Bronchial epithelial cell (primary cell): Measurements from ENCODE around the gene CISD2. TPM values are rescaled to one million over a fixed set of nuclear protein-coding genes. Genes with fewer than 3 reads are reported as not detected.

Experiments
- DNase-seq: peaks from one replicate; pipeline ENCODE4 v3.0.0-alpha.2; 2010; ENCODE audit warnings: low read depth
- FAIRE-seq: peaks from 2 replicates; lab custom pipeline; 2011; peaks lifted over from hg19 to GRCh38; lab: Jason Lieb, UNC
- H3K27me3 ChIP-seq: 2 replicates; pipeline ENCODE4 v1.5.1; 2011; ENCODE audit warnings: low read length; ENCODE audit not compliant: control insufficient read depth, insufficient read depth
- H3K36me3 ChIP-seq: 2 replicates; pipeline ENCODE4 v1.5.1; 2011; ENCODE audit warnings: low read length; ENCODE audit not compliant: control insufficient read depth, insufficient read depth
- H3K4me3 ChIP-seq: 2 replicates; pipeline ENCODE4 v1.5.1; 2011; ENCODE audit warnings: mild to moderate bottlenecking, low read depth, low read length, control low read depth
- total RNA-seq: library from RNA; depleted of rRNA; stranded (reverse); fragments of >200 nt; gene quantifications from 2 replicates; pipeline ENCODE4 v1.2.1, GENCODE V29; 2014
- TF ChIP-seq, protein P1 (sequence below): IDR thresholded peaks from 2 replicates; pipeline ENCODE4 v1.5.1; 2011; ENCODE audit warnings: mild to moderate bottlenecking, moderate library complexity, low read length, control low read depth, inconsistent platforms; ENCODE audit not compliant: insufficient read depth, severe bottlenecking

Gene CISD2
- total RNA-seq, 1 donor from 2014 or later: 24.0 TPM

DNA sequence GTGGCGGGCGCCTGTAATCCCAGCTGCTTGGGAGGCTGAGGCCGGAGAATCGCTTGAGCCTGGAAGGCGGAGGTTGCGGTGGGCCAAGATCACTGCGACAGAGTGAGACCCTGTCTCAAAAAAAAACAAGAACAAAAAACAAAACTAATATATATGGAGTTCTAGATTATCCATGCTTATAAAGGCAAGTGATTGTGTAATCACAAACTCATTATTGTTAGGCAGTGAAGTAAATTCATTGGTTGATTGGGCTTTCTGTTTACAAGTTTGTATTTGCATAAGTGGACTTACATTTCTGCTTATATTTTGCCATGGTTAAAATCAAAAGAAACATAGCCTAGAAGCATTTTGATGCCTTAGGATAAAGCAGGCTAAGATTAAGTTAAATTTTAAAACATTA is 39.0 kb upstream of the CISD2 start:
- DNase-seq: no peak
- TF ChIP-seq, protein P1, sequence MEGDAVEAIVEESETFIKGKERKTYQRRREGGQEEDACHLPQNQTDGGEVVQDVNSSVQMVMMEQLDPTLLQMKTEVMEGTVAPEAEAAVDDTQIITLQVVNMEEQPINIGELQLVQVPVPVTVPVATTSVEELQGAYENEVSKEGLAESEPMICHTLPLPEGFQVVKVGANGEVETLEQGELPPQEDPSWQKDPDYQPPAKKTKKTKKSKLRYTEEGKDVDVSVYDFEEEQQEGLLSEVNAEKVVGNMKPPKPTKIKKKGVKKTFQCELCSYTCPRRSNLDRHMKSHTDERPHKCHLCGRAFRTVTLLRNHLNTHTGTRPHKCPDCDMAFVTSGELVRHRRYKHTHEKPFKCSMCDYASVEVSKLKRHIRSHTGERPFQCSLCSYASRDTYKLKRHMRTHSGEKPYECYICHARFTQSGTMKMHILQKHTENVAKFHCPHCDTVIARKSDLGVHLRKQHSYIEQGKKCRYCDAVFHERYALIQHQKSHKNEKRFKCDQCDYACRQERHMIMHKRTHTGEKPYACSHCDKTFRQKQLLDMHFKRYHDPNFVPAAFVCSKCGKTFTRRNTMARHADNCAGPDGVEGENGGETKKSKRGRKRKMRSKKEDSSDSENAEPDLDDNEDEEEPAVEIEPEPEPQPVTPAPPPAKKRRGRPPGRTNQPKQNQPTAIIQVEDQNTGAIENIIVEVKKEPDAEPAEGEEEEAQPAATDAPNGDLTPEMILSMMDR: no peak
- no peaks in the 10 kb centered on the region for H3K27me3 ChIP-seq
- no peak overlapping the region for H3K4me3 ChIP-seq
- no peaks in the 10 kb centered on the region for H3K36me3 ChIP-seq
- no peak for FAIRE-seq

DNA sequence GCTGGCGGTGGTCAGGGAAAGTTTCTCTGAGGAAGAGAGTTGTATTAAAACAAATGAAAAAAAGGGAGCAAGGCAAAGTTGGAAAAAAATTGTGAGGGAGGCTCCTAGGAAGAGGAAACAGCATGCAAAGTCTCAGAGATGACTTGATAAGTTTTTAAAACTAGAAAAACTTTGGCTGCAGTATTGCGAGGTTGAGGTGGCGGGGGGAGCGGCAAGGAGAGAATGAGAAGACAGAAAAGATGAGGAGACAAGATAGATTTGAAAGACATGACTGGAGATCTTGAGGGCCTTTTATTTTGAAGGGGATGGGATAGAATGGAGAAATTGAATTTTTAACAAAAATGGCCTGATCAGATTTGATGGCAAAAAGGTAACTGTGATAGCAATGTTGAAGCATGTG is 36.7 kb upstream of the CISD2 start:
- Histone ChIP-seq H3K36me3 (no peaks in the 10 kb centered on the region), H3K27me3 (no peaks in the 10 kb centered on the region), H3K4me3 (no peak overlapping the region)
- TF ChIP-seq, protein P1: no peak
- DNase-seq (no peak), FAIRE-seq (no peak)

DNA sequence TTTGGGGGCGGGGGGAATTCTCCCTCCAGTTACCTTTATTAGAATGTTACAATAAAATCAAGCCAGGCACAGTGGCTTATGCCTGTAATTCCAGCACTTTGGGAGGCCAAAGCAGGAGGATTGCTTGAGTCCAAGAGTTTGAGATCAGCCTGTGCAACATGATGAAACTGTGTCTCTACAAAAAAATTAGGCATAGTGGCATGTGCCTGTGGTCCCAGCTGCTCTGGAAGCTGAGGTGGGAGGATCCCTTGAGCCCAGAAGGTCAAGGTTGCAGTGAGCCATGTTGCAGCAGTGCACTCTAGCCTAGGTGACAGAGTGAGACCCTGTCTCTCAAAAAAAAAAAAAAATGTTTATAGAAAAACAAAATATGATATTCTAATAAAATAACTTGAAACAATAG is 36.1 kb upstream of the CISD2 start:
- Histone ChIP-seq H3K36me3 (no peaks in the 10 kb centered on the region), H3K27me3 (no peaks in the 10 kb centered on the region), H3K4me3 (no peak overlapping the region)
- TF ChIP-seq, protein P1: no peak
- DNase-seq: no peak
- no peak for FAIRE-seq

DNA sequence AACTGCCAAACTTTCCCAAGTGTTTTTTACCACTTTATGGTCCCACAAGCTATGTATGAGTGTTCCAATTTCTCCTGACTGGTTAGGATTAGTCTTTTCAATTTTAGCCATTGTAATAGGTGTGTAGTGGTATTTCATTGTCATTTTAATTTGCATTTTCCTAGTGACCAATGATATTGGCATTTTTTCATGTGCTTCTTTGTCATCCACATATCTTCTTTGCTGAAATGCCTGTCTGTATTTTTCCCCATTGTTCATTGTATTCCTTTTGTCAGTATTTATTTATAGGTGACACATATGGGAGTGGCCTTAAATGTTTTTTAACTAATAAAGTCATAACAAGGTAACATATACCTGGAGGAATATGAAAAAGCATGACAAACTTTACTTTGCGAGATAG is 32.2 kb upstream of the CISD2 start:
- H3K36me3 ChIP-seq: no peaks in the 10 kb centered on the region
- H3K4me3 ChIP-seq: no peak overlapping the region
- FAIRE-seq: no peak
- DNase-seq: peak; percentile 46
- TF ChIP-seq, protein P1: no peak
- H3K27me3 ChIP-seq: no peaks in the 10 kb centered on the region

DNA sequence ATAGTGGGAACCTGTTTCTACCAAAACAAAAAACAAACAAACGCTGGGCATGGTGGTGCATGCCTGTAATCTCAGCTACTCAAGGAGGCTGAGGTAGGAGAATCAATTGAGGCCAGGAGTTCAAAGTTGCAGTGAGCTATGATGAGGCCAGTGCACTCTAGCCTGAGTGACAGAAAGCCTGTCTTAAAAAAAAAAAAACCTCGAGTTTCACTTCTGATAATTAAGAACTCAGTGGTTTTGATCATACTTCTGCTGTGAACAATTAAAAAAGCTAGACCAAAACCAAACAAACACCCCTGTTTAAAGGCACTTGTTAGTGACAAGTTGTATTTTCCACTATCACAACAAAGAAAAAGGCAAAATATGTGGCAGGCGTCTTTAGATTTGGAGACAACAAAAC is 26.4 kb upstream of the CISD2 start:
- H3K4me3 ChIP-seq: no peak overlapping the region
- DNase-seq (no peak), FAIRE-seq (no peak)
- TF ChIP-seq, protein P1: no peak
- H3K36me3 ChIP-seq: no peaks in the 10 kb centered on the region
- H3K27me3 ChIP-seq: no peaks in the 10 kb centered on the region

DNA sequence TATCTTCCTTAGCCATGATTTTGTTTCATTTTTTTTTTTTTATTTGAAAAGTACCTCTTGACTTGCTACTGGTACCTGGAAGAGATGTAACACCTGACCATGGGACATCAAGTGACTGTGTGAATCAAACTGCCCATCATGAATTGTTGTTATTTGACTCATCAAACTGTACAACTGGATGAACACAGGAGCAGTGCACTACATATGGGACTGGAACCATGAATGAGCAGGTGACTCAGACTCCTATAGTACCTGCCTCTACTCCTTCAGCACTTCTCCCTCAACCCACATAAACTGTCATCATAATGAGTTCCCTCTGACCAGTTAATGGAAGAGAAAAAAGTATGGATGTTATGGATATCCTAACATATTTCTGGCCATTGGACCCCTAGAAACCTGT is 25.5 kb upstream of the CISD2 start:
- peak; percentile 79 for DNase-seq
- H3K27me3 ChIP-seq: no peaks in the 10 kb centered on the region
- peak; percentile 81 for FAIRE-seq
- no peaks in the 10 kb centered on the region for H3K36me3 ChIP-seq
- no peak overlapping the region for H3K4me3 ChIP-seq
- TF ChIP-seq, protein P1: no peak
